ENCODE results near the gene ERCC4.

The ERCC4 gene

DNA sequence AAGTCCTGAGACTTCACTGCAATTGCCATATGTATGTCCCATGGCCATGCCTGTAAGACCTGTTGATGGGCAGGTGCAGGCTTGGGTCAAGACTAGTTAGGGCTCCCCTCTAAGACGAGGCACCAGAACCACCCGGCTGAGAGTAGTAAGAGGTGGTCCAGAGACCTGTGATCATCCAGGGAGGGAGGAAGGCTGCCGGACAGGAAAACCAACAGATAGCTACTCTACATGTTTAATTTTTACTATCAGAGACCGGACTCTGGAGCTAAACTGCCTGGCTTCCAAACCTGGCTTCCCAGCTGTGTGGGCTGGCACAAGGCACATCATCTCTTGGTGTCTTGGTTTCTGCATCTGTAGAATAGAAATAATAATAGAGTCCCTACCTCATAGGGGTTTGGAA lies 73.0 kb downstream of the ERCC4 start:
- TF ChIP-seq EGR1 (IDR thresholded peaks at IDR 0.05) = no peak
- TF ChIP-seq TEAD4 (IDR thresholded peaks at IDR 0.05) = no peak
- TF ChIP-seq, protein P1, sequence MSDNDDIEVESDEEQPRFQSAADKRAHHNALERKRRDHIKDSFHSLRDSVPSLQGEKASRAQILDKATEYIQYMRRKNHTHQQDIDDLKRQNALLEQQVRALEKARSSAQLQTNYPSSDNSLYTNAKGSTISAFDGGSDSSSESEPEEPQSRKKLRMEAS (IDR thresholded peaks at IDR 0.05) = no peak
- TF ChIP-seq RAD21 (IDR thresholded peaks at IDR 0.05; ENCODE audit: low read depth) = no peak
- no peak for TF ChIP-seq ZBTB7A (IDR thresholded peaks at IDR 0.05; ENCODE audit: low read depth)
- TF ChIP-seq EP300 (IDR thresholded peaks at IDR 0.05; ENCODE audit: borderline replicate concordance) = no peak
- no peak for TF ChIP-seq NFIC (IDR thresholded peaks at IDR 0.05)
- TF ChIP-seq, protein P2, sequence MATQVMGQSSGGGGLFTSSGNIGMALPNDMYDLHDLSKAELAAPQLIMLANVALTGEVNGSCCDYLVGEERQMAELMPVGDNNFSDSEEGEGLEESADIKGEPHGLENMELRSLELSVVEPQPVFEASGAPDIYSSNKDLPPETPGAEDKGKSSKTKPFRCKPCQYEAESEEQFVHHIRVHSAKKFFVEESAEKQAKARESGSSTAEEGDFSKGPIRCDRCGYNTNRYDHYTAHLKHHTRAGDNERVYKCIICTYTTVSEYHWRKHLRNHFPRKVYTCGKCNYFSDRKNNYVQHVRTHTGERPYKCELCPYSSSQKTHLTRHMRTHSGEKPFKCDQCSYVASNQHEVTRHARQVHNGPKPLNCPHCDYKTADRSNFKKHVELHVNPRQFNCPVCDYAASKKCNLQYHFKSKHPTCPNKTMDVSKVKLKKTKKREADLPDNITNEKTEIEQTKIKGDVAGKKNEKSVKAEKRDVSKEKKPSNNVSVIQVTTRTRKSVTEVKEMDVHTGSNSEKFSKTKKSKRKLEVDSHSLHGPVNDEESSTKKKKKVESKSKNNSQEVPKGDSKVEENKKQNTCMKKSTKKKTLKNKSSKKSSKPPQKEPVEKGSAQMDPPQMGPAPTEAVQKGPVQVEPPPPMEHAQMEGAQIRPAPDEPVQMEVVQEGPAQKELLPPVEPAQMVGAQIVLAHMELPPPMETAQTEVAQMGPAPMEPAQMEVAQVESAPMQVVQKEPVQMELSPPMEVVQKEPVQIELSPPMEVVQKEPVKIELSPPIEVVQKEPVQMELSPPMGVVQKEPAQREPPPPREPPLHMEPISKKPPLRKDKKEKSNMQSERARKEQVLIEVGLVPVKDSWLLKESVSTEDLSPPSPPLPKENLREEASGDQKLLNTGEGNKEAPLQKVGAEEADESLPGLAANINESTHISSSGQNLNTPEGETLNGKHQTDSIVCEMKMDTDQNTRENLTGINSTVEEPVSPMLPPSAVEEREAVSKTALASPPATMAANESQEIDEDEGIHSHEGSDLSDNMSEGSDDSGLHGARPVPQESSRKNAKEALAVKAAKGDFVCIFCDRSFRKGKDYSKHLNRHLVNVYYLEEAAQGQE (IDR thresholded peaks at IDR 0.05; ENCODE audit: low read depth) = no peak
- no peak for TF ChIP-seq FOXM1 (IDR thresholded peaks at IDR 0.05; ENCODE audit: borderline replicate concordance, low read depth)

DNA sequence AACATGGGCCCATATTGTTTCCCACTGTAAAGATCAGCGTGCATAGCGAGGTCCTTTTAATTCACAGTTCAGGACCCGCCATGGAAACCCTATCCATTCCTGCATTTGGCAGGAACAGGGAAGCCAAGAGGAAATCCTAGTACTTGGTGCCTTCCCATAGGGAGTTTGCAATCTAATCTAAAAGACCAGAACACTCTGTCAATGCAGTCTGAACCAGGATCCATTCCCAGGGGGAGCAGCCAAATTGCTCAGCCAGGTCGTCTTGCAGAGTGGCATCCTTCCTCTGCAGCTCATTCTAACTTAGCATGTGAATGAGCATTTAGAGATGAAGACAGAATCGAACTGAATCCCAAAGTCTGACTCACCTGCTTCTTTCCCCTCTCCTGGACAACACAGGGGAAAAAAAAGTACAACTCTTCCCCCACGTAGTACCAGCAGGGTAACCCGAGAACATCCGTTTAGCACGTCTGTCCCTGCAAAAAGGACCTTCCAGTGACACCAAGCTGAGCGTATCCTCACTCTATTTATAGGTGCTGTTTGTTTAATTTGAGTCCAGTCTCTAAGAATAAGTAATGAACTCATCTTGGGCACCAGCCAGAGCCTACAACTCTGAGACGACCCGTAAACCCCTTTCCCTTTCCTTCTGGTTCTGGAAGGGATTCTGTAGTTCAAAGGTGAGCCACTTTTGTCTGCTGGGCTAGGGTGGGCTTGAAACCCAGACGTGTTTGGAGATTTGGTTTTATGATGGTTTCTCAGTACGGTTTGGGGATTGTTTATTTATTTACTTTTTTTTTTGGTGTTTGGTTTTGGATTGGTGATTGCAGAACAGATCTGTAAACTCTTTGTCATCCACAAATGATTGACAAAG lies 74.5 kb downstream of the ERCC4 start:
- TF ChIP-seq CEBPB (IDR thresholded peaks at IDR 0.05) = no peak
- TF ChIP-seq CREB1 (IDR thresholded peaks at IDR 0.05; ENCODE audit: low read depth) = no peak
- no peak for TF ChIP-seq ZBTB7A (IDR thresholded peaks at IDR 0.05; ENCODE audit: low read depth)
- TF ChIP-seq TEAD4 (IDR thresholded peaks at IDR 0.05) = no peak
- no peak for TF ChIP-seq EP300 (IDR thresholded peaks at IDR 0.05; ENCODE audit: borderline replicate concordance)
- no peak for TF ChIP-seq RAD21 (IDR thresholded peaks at IDR 0.05; ENCODE audit: low read depth)
- no peak for TF ChIP-seq TAF1 (IDR thresholded peaks at IDR 0.05; ENCODE audit: low read depth)
- TF ChIP-seq, protein P2 (IDR thresholded peaks at IDR 0.05; ENCODE audit: low read depth) = no peak

DNA sequence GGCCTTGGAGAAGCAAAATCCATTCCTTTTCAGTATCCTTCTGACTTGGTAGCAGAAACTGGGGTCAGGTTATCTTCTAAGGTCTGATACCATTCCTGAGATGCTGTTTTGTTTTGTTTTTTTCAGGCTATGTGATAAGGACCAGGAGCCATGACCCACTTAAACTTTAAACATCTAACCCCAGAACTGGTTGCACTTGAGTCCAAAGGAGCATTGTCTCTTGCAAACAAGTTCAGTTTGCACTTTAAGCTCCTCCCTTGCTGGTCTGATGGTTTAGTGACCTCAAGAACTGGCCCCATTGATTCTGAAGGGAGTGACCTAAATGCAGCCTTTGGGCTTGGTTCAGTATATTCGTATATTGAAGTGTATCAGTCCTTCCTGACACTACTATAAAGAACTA lies 75.2 kb downstream of the ERCC4 start:
- TF ChIP-seq, protein P3, sequence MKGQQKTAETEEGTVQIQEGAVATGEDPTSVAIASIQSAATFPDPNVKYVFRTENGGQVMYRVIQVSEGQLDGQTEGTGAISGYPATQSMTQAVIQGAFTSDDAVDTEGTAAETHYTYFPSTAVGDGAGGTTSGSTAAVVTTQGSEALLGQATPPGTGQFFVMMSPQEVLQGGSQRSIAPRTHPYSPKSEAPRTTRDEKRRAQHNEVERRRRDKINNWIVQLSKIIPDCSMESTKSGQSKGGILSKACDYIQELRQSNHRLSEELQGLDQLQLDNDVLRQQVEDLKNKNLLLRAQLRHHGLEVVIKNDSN (IDR thresholded peaks at IDR 0.05) = no peak
- TF ChIP-seq EGR1 (IDR thresholded peaks at IDR 0.05) = no peak
- TF ChIP-seq TAF1 (IDR thresholded peaks at IDR 0.05; ENCODE audit: low read depth) = no peak
- TF ChIP-seq TEAD4 (IDR thresholded peaks at IDR 0.05) = no peak
- no peak for TF ChIP-seq YY1 (IDR thresholded peaks at IDR 0.05; ENCODE audit: low read depth)

DNA sequence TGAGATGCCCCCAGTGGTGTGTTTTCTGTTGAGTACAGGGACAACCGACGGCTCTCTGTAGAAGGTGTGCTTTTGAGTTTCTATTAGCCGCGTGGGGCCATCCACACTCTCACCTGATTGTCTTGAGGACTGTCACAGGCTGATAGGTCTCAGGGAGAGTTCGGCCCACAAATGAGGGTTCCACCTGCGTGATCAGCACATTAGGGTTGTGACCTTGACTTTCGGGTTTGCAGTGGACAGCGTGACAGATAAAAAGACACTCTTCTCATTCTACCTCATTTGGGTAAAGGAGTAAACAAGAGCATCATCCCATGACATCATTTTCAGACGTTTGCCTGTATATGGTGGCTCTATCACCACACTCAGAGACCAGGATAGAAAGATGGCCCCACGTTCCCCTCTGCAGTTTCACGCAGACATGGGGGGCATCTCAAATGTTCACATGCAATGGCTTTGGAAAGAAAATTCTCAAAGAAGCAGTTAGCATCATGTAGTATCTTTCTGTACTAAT lies 76.9 kb downstream of the ERCC4 start:
- TF ChIP-seq CEBPB (IDR thresholded peaks at IDR 0.05) = no peak
- TF ChIP-seq, protein P1 (IDR thresholded peaks at IDR 0.05) = no peak
- no peak for TF ChIP-seq YY1 (IDR thresholded peaks at IDR 0.05; ENCODE audit: low read depth)
- TF ChIP-seq EP300 (IDR thresholded peaks at IDR 0.05; ENCODE audit: borderline replicate concordance) = no peak
- no peak for TF ChIP-seq NFIC (IDR thresholded peaks at IDR 0.05)
- TF ChIP-seq RAD21 (IDR thresholded peaks at IDR 0.05; ENCODE audit: low read depth) = no peak
- TF ChIP-seq CREB1 (IDR thresholded peaks at IDR 0.05; ENCODE audit: low read depth) = no peak

DNA sequence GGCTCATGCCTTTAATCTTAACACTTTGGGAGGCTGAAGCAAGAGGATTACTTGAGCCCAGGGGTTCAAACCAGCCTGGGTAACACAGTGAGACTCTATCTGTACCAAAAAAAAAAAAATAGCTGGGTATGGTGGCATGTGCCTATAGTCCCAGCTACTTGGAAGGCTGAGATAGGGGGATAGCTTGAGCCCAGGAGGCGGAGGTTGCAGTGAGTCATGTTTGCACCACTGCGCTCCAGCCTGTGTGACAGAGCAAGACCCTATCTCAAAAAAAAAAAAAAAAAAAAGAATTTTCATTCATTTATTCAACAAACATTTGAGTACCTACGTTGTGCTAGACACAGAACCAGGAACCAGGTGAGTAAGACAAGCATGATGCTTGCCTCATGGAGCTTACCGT lies 77.6 kb downstream of the ERCC4 start:
- TF ChIP-seq TEAD4 (IDR thresholded peaks at IDR 0.05) (no peak), EGR1 (IDR thresholded peaks at IDR 0.05) (no peak)

DNA sequence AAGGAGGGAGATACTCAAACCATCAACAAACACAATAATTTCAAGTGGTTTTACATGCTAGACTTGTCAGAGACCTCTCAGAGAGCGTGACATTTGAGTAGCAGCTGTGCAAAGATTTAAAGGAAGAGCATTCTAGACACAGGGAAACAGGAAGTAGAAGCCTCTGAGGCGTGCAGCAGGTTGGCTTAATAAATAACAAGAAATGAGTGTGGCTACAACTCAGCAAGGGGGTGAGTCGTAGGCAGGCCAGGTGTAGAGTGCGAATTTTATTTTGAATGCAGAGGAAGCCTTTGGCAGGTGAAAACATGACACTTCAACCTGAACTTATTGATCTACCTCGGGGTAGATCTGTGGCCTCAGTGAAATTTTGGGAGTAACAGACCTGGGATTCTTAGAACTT lies 78.0 kb downstream of the ERCC4 start:
- TF ChIP-seq CEBPB (IDR thresholded peaks at IDR 0.05) (no peak), NFIC (IDR thresholded peaks at IDR 0.05) (no peak), TCF12 (IDR thresholded peaks at IDR 0.05; ENCODE audit: low read depth) (no peak), TAF1 (IDR thresholded peaks at IDR 0.05; ENCODE audit: low read depth) (no peak), ZBTB7A (IDR thresholded peaks at IDR 0.05; ENCODE audit: low read depth) (no peak), TEAD4 (IDR thresholded peaks at IDR 0.05) (no peak), YY1 (IDR thresholded peaks at IDR 0.05; ENCODE audit: low read depth) (no peak), EP300 (IDR thresholded peaks at IDR 0.05; ENCODE audit: borderline replicate concordance) (no peak), CREB1 (IDR thresholded peaks at IDR 0.05; ENCODE audit: low read depth) (no peak), EGR1 (IDR thresholded peaks at IDR 0.05) (no peak), FOXM1 (IDR thresholded peaks at IDR 0.05; ENCODE audit: borderline replicate concordance, low read depth) (no peak)
- TF ChIP-seq, protein P3 (IDR thresholded peaks at IDR 0.05) = no peak
- TF ChIP-seq, protein P2 (IDR thresholded peaks at IDR 0.05; ENCODE audit: low read depth) = no peak

Data from Ishikawa (cell line).